Erythroblast (primary cell): ENCODE data around the gene PADI4.

Experiments
- GATA1 ChIP-seq: IDR thresholded peaks from 2 replicates; pipeline ENCODE4 v1.6.1; 2011; ENCODE audit warnings: low read depth, mild to moderate bottlenecking, control low read depth, low read length, moderate library complexity
- POLR2A ChIP-seq: IDR thresholded peaks from 2 replicates; pipeline ENCODE4 v1.6.1; 2011; ENCODE audit warnings: mild to moderate bottlenecking, low read length

DNA sequence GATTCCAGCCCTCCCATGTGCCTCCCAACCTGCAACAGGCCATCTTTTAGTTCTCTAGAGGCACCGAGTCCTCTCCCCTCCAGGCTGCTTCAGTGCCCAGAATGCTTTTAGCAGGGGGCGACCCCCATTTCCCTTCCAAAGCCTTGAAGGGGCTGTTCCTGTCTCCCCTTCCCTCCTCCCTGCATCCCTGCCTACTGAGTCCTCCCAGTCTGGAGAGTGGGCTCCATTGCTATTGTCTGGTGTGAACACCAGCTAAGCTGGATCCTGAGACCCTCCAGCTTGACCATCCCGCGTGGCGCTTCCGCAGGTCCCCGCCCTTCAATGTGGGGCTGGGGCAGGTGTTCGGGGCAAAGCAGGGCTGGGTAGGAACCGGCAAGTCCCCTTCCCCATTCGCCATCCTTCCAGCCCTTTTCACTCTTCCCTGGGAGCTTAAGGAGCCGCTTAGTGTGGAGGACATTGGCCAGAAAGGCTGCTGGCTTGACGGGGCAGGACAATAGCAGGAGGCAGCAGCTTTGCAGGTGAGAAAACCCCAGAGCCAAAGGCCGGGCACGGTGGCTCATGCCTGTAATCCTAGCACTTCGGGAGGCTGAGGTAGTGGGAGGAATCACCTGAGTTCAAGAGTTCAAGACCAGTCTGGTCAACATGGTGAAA, 96.2 kb downstream of the PADI4 start:
- TF ChIP-seq POLR2A (no peak), GATA1 (no peak)
